ENCODE data around the gene DNAH7.

Gene DNAH7

DNA sequence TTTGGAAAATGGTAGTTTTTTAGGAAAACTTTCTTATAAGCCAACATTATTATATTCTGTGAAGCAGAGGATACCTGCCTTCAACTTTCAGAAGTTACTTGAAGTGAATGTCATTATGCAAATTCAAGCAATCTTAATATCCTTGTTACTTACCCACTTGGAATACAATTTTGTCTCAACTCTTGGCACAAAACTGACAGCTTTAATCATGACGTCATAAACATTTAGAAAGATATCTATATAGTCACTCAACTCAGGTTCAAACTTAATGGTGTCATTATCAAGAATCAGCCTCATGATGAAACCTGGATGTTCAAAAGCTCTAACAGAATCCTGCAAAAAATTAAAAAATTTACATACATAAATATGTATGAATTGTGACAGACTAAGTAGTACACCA is 68.1 kb downstream of the DNAH7 start:
- DNase-seq (ENCODE audit: low spot score): no peak
- TF ChIP-seq, protein P1, sequence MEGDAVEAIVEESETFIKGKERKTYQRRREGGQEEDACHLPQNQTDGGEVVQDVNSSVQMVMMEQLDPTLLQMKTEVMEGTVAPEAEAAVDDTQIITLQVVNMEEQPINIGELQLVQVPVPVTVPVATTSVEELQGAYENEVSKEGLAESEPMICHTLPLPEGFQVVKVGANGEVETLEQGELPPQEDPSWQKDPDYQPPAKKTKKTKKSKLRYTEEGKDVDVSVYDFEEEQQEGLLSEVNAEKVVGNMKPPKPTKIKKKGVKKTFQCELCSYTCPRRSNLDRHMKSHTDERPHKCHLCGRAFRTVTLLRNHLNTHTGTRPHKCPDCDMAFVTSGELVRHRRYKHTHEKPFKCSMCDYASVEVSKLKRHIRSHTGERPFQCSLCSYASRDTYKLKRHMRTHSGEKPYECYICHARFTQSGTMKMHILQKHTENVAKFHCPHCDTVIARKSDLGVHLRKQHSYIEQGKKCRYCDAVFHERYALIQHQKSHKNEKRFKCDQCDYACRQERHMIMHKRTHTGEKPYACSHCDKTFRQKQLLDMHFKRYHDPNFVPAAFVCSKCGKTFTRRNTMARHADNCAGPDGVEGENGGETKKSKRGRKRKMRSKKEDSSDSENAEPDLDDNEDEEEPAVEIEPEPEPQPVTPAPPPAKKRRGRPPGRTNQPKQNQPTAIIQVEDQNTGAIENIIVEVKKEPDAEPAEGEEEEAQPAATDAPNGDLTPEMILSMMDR (IDR thresholded peaks at IDR 0.05; ENCODE audit: extremely low read depth, missing control alignments): no peak

DNA sequence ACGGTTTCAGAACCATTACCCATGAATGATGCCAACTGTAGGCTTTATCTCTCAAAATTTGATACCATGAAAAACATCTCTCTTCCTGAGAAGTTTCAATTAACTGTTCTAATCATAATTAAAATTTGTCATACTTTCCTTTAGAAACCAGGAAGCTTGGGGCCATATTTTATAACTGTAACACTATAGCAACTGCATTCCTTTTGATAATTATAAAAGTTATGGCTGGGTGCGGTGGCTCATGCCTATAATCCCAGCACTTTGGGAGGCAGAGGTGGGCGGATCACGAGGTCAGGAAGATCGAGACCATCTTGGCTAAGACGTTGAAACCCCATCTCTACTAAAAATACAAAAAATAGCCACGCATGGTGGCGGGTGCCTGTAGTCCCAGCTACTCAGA is 70.6 kb downstream of the DNAH7 start:
- TF ChIP-seq, protein P1 (IDR thresholded peaks at IDR 0.05; ENCODE audit: extremely low read depth, missing control alignments): no peak
- no peak for DNase-seq (ENCODE audit: low spot score)

DNA sequence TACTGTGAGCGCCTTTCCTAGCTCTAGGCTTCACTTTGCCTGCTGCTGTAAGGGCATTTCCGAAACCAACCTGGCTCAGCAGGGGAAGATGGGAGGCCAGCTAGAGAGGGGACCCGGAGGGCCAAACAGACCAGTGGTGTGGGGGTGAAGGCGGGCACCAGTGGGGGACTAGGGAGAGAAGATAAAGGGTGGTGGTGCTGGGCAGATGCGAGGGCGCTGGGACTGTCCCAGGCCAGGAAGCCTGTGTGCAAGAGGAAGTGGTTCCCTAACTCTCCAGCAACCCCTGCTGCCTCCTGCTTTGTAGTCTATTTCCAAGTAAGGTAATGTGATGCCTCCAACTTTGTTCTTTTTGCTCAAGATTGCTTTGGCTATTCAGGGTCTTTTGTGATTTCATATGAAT is 73.1 kb downstream of the DNAH7 start:
- TF ChIP-seq, protein P1 (IDR thresholded peaks at IDR 0.05; ENCODE audit: extremely low read depth, missing control alignments): no peak

DNA sequence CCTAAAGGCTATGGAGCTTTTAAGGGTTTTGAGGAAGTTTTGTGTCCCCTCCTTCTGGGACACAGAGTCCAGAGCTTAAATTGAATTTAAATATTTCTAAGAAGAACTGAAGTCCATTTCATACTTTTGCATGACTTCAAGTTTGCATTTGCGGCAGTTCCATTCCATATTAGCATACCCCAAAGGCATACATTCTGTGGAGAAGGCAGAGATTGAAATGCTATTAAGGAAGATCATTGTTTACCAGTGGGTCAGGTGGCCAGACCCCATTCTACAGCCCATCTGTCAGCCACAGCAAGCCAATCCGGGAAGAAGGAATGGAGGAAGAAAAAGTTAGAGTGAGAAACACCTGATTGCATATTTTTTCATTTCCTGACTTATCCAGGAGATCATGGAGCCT is 75.0 kb downstream of the DNAH7 start:
- DNase-seq (ENCODE audit: low spot score): no peak
- TF ChIP-seq, protein P1 (IDR thresholded peaks at IDR 0.05; ENCODE audit: extremely low read depth, missing control alignments): no peak

More for the DNA sequence above, 73.1 kb downstream of the DNAH7 start:
- no peak for DNase-seq (ENCODE audit: low spot score)

DNA sequence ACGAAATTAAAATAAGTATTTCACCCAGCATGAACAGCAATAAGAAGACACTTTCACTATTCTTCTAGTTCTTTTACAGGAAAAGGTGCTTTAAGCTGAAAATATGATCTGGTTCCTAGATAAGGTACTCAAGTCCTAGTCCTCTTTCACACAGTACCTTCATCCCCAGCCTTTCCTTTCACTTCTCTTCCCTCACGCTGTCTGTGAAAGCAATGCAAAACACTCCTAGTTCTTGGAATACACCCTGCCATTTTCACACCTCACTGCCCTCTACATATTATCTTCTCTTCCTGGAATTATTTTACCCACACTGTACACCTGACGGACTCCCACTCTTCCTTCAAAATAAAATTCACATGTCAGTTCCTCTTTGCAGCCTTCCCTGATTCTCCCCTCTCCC is 82.9 kb downstream of the DNAH7 start:
- TF ChIP-seq, protein P1 (IDR thresholded peaks at IDR 0.05; ENCODE audit: extremely low read depth, missing control alignments): no peak

DNA sequence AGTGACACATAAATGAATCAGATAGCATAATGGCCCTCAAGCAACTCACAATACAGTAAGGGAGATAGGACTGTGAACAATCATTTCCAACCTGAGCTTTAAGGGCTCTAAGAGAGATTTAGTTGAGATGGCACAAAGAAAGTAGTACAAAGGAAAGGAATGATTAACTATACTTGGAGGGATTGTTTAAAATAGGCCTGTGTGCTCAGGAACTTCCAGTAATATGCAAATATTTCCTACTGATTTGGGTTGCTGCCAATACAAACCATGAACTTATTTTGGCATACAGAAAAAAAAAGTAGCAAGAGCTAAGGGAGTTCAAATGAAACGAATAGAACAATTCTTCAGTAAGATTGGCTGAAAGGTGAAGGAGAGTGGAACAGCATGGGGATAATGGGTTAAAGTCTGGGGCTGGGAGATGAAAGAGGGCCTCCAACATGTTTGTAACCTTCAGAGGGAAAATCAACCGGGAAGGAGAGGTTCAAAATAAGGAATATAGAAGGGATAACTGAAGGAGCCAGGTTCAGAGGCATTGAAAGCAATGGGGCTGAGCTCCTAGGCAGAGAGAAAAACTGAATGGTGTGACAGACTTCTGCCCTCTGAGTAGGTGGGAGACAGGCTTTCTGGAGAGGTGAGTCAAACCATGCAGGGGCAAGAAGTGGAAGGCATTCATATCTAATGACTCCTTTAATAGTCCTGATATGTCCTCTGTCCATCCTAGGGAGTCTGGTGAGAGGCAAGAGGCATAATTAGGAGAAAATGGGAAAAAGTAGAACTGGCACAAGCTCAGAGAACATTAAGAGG is 83.5 kb downstream of the DNAH7 start:
- TF ChIP-seq, protein P1 (IDR thresholded peaks at IDR 0.05; ENCODE audit: extremely low read depth, missing control alignments): no peak

More for the DNA sequence above, 82.9 kb downstream of the DNAH7 start:
- DNase-seq (ENCODE audit: low spot score): no peak

DNA sequence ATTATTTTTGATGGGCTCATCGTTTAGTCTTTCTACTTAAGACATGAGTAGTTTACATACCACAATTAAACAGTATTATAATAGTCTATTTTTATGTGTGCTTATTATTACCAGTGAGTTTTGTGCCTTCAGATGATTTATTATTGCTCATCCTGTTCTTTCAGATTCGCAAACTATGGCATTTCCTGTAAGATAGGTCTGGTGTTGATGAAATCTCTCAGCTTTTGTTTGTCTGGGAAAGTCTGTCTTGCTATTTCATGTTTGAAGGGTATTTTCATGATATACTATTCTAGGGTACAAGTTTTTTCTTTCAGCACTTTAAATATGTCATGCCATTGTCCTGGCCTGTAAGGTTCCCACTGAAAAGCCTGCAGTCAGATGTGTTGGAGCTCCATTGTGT is 101.3 kb downstream of the DNAH7 start:
- TF ChIP-seq, protein P1 (IDR thresholded peaks at IDR 0.05; ENCODE audit: extremely low read depth, missing control alignments): no peak
- no peak for DNase-seq (ENCODE audit: low spot score)

More for the DNA sequence above, 83.5 kb downstream of the DNAH7 start:
- DNase-seq (ENCODE audit: low spot score): no peak

Data from GM20000 (cell line).